Kidney (tissue), 14 donors: Measurements from ENCODE around the gene RAB3IL1. TPM values are rescaled to one million over a fixed set of nuclear protein-coding genes. Genes with fewer than 3 reads are reported as not detected.

Experiments used
- DNase-seq, 5 donors: peaks; one replicate each; pipeline ENCODE4 v3.0.0-alpha.2; 2013 to 2020
- FAIRE-seq: peaks from 2 replicates; lab custom pipeline; 2012; peaks lifted over from hg19 to GRCh38; lab: Jason Lieb, UNC
- H3K27ac ChIP-seq, 2 donors: one replicate each; pipeline ENCODE4 v1.7.0; 2013; ENCODE audit warnings: low read depth in 2 of 2, low read length in 2 of 2, inconsistent platforms in 1 of 2
- H3K27me3 ChIP-seq: one replicate; pipeline ENCODE4 v1.7.1; 2013; ENCODE audit warnings: low read length, inconsistent platforms; ENCODE audit not compliant: control insufficient read depth, insufficient read depth
- H3K36me3 ChIP-seq, 3 donors: one replicate each; pipeline versions ENCODE4 v1.7.0 to v1.7.1; 2013; ENCODE audit warnings: low read length in 3 of 3, control low read depth in 1 of 3, inconsistent platforms in 1 of 3; ENCODE audit not compliant: insufficient read depth in 3 of 3, control insufficient read depth in 2 of 3
- H3K4me1 ChIP-seq, 3 donors: one replicate each; pipeline versions ENCODE4 v1.7.0 to v1.7.1; 2013; ENCODE audit warnings: low read length in 3 of 3, inconsistent platforms in 1 of 3, low read depth in 1 of 3; ENCODE audit not compliant: control insufficient read depth in 2 of 3, insufficient read depth in 2 of 3
- H3K4me3 ChIP-seq, 3 donors: one replicate each; pipeline versions ENCODE4 v1.7.0 to v1.8.1; 2013; ENCODE audit warnings: low read length in 3 of 3, control low read depth in 1 of 3, inconsistent platforms in 1 of 3
- H3K9ac ChIP-seq, 3 donors: one replicate each; pipeline versions ENCODE4 v1.7.0 to v1.7.1; 2013; ENCODE audit warnings: low read length in 3 of 3, control low read depth in 1 of 3, inconsistent platforms in 1 of 3
- H3K9me3 ChIP-seq, 3 donors: one replicate each; pipeline versions ENCODE4 v1.7.0 to v1.7.1; 2013; ENCODE audit warnings: low read length in 3 of 3, control low read depth in 1 of 3, inconsistent platforms in 1 of 3; ENCODE audit not compliant: control insufficient read depth in 2 of 3, insufficient read depth in 1 of 3
- intact Hi-C: fragments of 100-400 bp; cut with DNase I; formaldehyde crosslinking; loops from one replicate; pipeline ENCODE4 v1.11.1; 2022
- polyA plus RNA-seq: library from polyadenylated mRNA; stranded (reverse); fragments of 350-450 nt; fragmentation: Illumina TruSeq; extraction: RNeasy Lipid Tissue Mini Kit (QIAGEN cat#74804); gene quantifications from one replicate; pipeline ENCODE4 v1.2.3, GENCODE V29; 2014; ENCODE audit warnings: low read depth, low replicate concordance; ENCODE audit not compliant: insufficient read depth
- total RNA-seq: library from RNA; stranded (reverse); fragmentation: NEBNext Ultra II Directional; extraction: Animal tissue kit (Norgen Biotek cat#: 25700); gene quantifications from one replicate; pipeline ENCODE4 v1.2.1, GENCODE V29; 2021
- TF ChIP-seq, protein P1 (sequence below): IDR thresholded peaks from 3 replicates; pipeline ENCODE4 v1.5.1; 2012; ENCODE audit warnings: mild to moderate bottlenecking, moderate library complexity, borderline replicate concordance; ENCODE audit not compliant: insufficient read depth; ENCODE audit errors: extremely low read depth
- donor health status: control.
- donor health status: control.
- donor health status: control.
- donor health status: control.
- donor health status: control.
- donor health status: DM: yes; HTN: yes; CAD: no.
- donor health status: Normal renal cell carcinoma (clear cell type).

Gene RAB3IL1
- total and polyA plus RNA-seq, 2 donors from 2014 or later: 14.6 to 27.8 TPM

DNA sequence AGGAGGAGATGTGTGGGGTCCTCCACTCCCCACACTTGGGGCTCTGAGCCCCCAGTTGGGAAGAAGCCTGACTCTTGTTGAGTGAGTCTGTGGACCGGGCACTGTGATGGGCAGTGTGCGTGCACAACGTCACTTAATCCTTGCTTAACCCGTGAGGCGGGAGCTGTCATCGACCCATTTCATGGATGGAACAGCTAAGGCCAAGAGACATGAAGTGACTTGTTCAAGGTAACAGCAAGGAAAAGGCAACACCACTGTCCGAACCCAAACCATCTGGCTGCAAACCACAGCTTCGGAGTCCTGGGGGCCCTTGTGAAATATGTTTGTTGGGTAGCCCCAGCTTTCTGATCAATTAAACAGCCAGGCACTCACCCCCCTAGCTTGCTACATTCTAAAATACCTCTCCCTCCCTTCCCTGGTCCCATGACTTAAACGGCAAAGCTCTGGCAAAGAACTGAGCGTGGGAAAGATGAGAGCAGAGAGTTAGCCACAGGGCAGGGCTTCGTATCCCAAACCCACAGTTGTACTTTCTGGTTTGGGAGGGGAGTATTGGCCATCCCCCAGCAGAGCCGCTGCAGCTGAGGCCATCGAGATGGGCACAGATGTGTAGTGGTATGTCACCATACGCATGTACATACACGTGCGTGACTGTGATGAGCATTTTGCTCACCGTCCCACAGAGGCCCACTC lies 63.0 kb downstream of the RAB3IL1 start:
- Histone ChIP-seq H3K27ac (no peak overlapping the region), H3K27me3 (no peaks in the 10 kb centered on the region), H3K36me3 (peaks cover 0 to 3% (median 0%) of the 10 kb centered on the region in 3 donors), H3K9me3 (no peaks in the 10 kb centered on the region), H3K9ac (no peak overlapping the region), H3K4me1 (no peaks in the 10 kb centered on the region), H3K4me3 (no peak overlapping the region)
- TF ChIP-seq, protein P1, sequence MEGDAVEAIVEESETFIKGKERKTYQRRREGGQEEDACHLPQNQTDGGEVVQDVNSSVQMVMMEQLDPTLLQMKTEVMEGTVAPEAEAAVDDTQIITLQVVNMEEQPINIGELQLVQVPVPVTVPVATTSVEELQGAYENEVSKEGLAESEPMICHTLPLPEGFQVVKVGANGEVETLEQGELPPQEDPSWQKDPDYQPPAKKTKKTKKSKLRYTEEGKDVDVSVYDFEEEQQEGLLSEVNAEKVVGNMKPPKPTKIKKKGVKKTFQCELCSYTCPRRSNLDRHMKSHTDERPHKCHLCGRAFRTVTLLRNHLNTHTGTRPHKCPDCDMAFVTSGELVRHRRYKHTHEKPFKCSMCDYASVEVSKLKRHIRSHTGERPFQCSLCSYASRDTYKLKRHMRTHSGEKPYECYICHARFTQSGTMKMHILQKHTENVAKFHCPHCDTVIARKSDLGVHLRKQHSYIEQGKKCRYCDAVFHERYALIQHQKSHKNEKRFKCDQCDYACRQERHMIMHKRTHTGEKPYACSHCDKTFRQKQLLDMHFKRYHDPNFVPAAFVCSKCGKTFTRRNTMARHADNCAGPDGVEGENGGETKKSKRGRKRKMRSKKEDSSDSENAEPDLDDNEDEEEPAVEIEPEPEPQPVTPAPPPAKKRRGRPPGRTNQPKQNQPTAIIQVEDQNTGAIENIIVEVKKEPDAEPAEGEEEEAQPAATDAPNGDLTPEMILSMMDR: no peak
- FAIRE-seq: no peak
- DNase-seq: no peak
- intact Hi-C loops: no loop called here

DNA sequence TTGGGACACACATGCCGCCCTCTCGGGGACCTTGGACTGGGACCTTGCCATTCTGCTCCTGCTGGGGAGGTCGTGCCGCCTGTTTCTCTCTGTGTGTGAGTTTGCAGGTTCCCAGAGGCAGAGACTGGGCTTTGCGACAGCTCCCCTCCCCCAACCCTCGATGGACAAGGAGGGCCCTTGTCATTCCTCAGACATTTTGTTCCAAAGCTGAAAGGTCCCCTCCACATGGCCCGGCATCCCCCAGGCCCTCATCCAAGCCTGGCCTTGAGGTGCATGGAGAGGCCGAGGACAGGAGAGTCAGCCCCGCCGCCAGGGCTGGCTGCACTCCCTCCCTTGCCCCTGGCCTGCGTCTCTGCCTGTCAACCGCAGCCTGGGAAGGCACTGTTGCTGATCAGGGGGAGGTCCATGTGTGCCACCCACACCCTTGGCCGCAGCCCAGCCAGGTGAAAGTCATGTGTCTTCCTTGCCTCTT lies 63.6 kb downstream of the RAB3IL1 start:
- Histone ChIP-seq H3K27ac (no peak overlapping the region), H3K27me3 (no peaks in the 10 kb centered on the region), H3K4me3 (no peak overlapping the region), H3K4me1 (no peaks in the 10 kb centered on the region), H3K36me3 (peaks cover 0 to 3% (median 0%) of the 10 kb centered on the region in 3 donors), H3K9ac (no peak overlapping the region), H3K9me3 (no peaks in the 10 kb centered on the region)
- intact Hi-C loops: no loop called here
- TF ChIP-seq, protein P1: no peak
- FAIRE-seq: no peak
- no peak for DNase-seq

DNA sequence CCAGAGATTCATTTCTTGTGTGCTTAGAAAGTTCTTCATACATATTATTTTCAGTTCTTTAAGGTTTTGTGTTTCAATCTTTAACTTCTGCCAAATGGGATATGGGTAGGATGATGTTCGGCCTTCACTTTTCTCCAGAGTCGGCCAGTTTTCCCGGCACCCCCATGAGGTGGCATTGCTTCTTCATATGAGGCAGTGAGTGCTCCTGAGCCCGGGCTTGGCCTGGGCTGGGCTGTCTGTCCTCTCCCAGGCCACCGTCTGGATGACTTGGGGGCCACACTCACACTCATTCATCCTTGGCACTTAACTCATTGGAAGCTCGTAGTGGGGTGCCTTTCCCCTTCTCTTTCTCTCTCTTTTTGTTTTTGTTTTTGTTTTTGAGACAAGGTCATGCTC lies 65.5 kb downstream of the RAB3IL1 start:
- Histone ChIP-seq H3K9ac (no peak overlapping the region), H3K36me3 (peaks cover under 1 to 5% (median 2%) of the 10 kb centered on the region in 3 donors), H3K9me3 (no peaks in the 10 kb centered on the region), H3K4me3 (no peak overlapping the region), H3K27me3 (no peaks in the 10 kb centered on the region), H3K4me1 (no peaks in the 10 kb centered on the region), H3K27ac (no peak overlapping the region)
- no peak for DNase-seq
- intact Hi-C loops: no loop called here
- FAIRE-seq: no peak
- TF ChIP-seq, protein P1: no peak
